Chondrocyte (in vitro differentiated cells): Measurements from ENCODE around the gene INPP5A. TPM values are rescaled to one million over a fixed set of nuclear protein-coding genes. Genes with fewer than 3 reads are reported as not detected.

Source experiments
- DNase-seq: peaks from one replicate; pipeline ENCODE4 v3.0.0; 2021; ENCODE audit warnings: mixed read lengths, low spot score
- H3K27ac Mint-ChIP-seq: one replicate; pipeline ENCODE4 v1.8.0; 2021; ENCODE audit warnings: mild to moderate bottlenecking, moderate library complexity, mixed read lengths; ENCODE audit not compliant: unreplicated experiment
- H3K27me3 Mint-ChIP-seq: 2 replicates; pipeline ENCODE4 v1.8.0; 2021; ENCODE audit warnings: low read depth, mixed read lengths
- H3K36me3 Mint-ChIP-seq: 2 replicates; pipeline ENCODE4 v1.8.0; 2021; ENCODE audit warnings: low read depth, mixed read lengths
- H3K4me1 Mint-ChIP-seq: 2 replicates; pipeline ENCODE4 v1.8.0; 2021; ENCODE audit warnings: low read depth, mild to moderate bottlenecking, mixed read lengths
- H3K4me3 Mint-ChIP-seq: one replicate; pipeline ENCODE4 v1.8.0; 2021; ENCODE audit warnings: mild to moderate bottlenecking, moderate library complexity, mixed read lengths; ENCODE audit not compliant: unreplicated experiment
- H3K9me3 Mint-ChIP-seq: 2 replicates; pipeline ENCODE4 v1.8.0; 2021; ENCODE audit warnings: low read depth, mixed read lengths
- CTCF ChIP-seq: fragments of 200-600 bp; sonication (generic); IDR thresholded peaks from 2 replicates; pipeline ENCODE4 v1.5.0; 2021; ENCODE audit warnings: antibody characterized with exemption, mild to moderate bottlenecking, moderate library complexity
- total RNA-seq: library from RNA; stranded (reverse); gene quantifications from 3 replicates; pipeline ENCODE4 v1.2.1, GENCODE V29; 2021

Gene INPP5A
- total RNA-seq, 1 donor from 2014 or later, result 40.6 TPM

GRCh38 chr10:132688580-132689420 is 151.2 kb downstream of the INPP5A start:
- H3K9me3 Mint-ChIP-seq, result peaks cover 6% of the 10 kb centered on the region
- no peak overlapping the region for H3K4me3 Mint-ChIP-seq
- peak; percentile 49 for DNase-seq
- H3K27ac Mint-ChIP-seq, result no peak overlapping the region
- no peaks in the 10 kb centered on the region for H3K27me3 Mint-ChIP-seq
- no peak for TF ChIP-seq CTCF
- H3K36me3 Mint-ChIP-seq, result peaks cover 12% of the 10 kb centered on the region
- H3K4me1 Mint-ChIP-seq, result peaks cover 19% of the 10 kb centered on the region

GRCh38 chr10:132689721-132690360 is 152.3 kb downstream of the INPP5A start:
- Mint-ChIP-seq H3K4me3 (no peak overlapping the region), H3K4me1 (peaks cover 10% of the 10 kb centered on the region), H3K9me3 (peaks cover 15% of the 10 kb centered on the region), H3K36me3 (peaks cover 14% of the 10 kb centered on the region), H3K27me3 (no peaks in the 10 kb centered on the region), H3K27ac (no peak overlapping the region)
- TF ChIP-seq CTCF, result no peak
- peak; percentile 74 for DNase-seq

GRCh38 chr10:132690401-132690800 is 152.8 kb downstream of the INPP5A start:
- Mint-ChIP-seq H3K27me3 (no peaks in the 10 kb centered on the region), H3K36me3 (peaks cover 14% of the 10 kb centered on the region), H3K27ac (no peak overlapping the region), H3K9me3 (peaks cover 21% of the 10 kb centered on the region), H3K4me1 (peaks cover 5% of the 10 kb centered on the region), H3K4me3 (no peak overlapping the region)
- peak; percentile 80 for DNase-seq
- TF ChIP-seq CTCF, result no peak

GRCh38 chr10:132690821-132691610 is 153.4 kb downstream of the INPP5A start:
- no peak for TF ChIP-seq CTCF
- no peak overlapping the region for H3K27ac Mint-ChIP-seq
- no peaks in the 10 kb centered on the region for H3K4me1 Mint-ChIP-seq
- H3K27me3 Mint-ChIP-seq, result no peaks in the 10 kb centered on the region
- peak; percentile 74 for DNase-seq
- no peak overlapping the region for H3K4me3 Mint-ChIP-seq
- peaks cover 26% of the 10 kb centered on the region for H3K9me3 Mint-ChIP-seq
- peaks cover 16% of the 10 kb centered on the region for H3K36me3 Mint-ChIP-seq

GRCh38 chr10:132691711-132692153 is 154.1 kb downstream of the INPP5A start:
- peak; percentile 84 for DNase-seq
- Mint-ChIP-seq H3K4me1 (no peaks in the 10 kb centered on the region), H3K27me3 (no peaks in the 10 kb centered on the region), H3K36me3 (peaks cover 16% of the 10 kb centered on the region), H3K9me3 (peaks cover 26% of the 10 kb centered on the region), H3K4me3 (no peak overlapping the region), H3K27ac (no peak overlapping the region)
- no peak for TF ChIP-seq CTCF
